ENCODE measurements around the gene TMEM164.

- TF ChIP-seq CTCF (conservative IDR thresholded peaks at IDR 0.05; ENCODE audit: low read depth in 2 of 2) (no peak), POLR2AphosphoS5 (IDR thresholded peaks at IDR 0.05; ENCODE audit: low read depth) (no peak), EZH2phosphoT487 (IDR thresholded peaks at IDR 0.05; ENCODE audit: unreplicated experiment) (no peak), STAT1 (IDR thresholded peaks at IDR 0.05; ENCODE audit: unreplicated experiment) (no peak), EZH2 (IDR thresholded peaks at IDR 0.05; ENCODE audit: low read depth, unreplicated experiment) (no peak), JUNB (IDR thresholded peaks at IDR 0.05; ENCODE audit: unreplicated experiment) (no peak), ETS1 (IDR thresholded peaks at IDR 0.05) (no peak), REST (IDR thresholded peaks at IDR 0.05; ENCODE audit: unreplicated experiment) (no peak), CREB1 (CRISPR knock-in tag; IDR thresholded peaks at IDR 0.05; ENCODE audit: low read depth) (no peak), ZNF331 (CRISPR knock-in tag; IDR thresholded peaks at IDR 0.05; ENCODE audit: low read depth) (no peak), ZNF114 (CRISPR knock-in tag; IDR thresholded peaks at IDR 0.05) (no peak), NANOG (IDR thresholded peaks at IDR 0.05; ENCODE audit: borderline replicate concordance) (no peak), ZNF462 (CRISPR knock-in tag; IDR thresholded peaks at IDR 0.05) (no peak)
Measured at GRCh38 chrX:110131031-110131430, 128.1 kb downstream of the TMEM164 start.
